Esophagus muscularis mucosa (tissue), 4 donors: ENCODE measurements around the gene SHKBP1.

ENCODE experiments used
- CTCF ChIP-seq, 3 experiments: fragments of 200-600 bp in 2 of 3; fragments of 450-650 bp in 1 of 3; sonication (generic) in 2 of 3; IDR thresholded peaks; one replicate each; pipeline ENCODE4 v1.5.1; 2017 to 2019; ENCODE audit warnings: antibody characterized with exemption in 3 of 3, mild to moderate bottlenecking in 2 of 3, moderate library complexity in 1 of 3
- EP300 ChIP-seq: sonication (generic); formaldehyde crosslinking; IDR thresholded peaks from one replicate; pipeline ENCODE4 v1.6.1; 2017; ENCODE audit warnings: antibody characterized with exemption
- POLR2A ChIP-seq: fragments of 450-650 bp; IDR thresholded peaks from one replicate; pipeline ENCODE4 v1.6.1; 2017; ENCODE audit warnings: antibody characterized with exemption, moderate library complexity, mild to moderate bottlenecking, low read depth
- POLR2AphosphoS5 ChIP-seq, 2 donors: sonication (generic); formaldehyde crosslinking; IDR thresholded peaks; one replicate each; pipeline ENCODE4 v1.6.1; 2017; ENCODE audit warnings: antibody characterized with exemption in 2 of 2

- TF ChIP-seq CTCF (IDR thresholded peaks at IDR 0.05) (no peak), POLR2AphosphoS5 (IDR thresholded peaks at IDR 0.05) (no peak), POLR2A (no peak), EP300 (no peak)
Observed at GRCh38 chr19:40528078-40528477, 48.6 kb upstream of the SHKBP1 start.
